Measurements from ENCODE around the gene SKP1. TPM values are rescaled to one million over a fixed set of nuclear protein-coding genes. Genes with fewer than 3 reads are reported as not detected.
A peak's percentile ranks its signal among the peaks of the same experiment; 100 is the strongest.

Gene SKP1
- total and polyA plus RNA-seq, 10 of the 15 experiments (the other 5 are each of a cell fraction or from before 2014, with no cell fraction given): 100 to 1,686 (median 519) TPM

GRCh38 chr5:134119720-134120119, 57.0 kb downstream of the SKP1 start:
- intact Hi-C loops (cut with micrococcal nuclease; ENCODE audit: unreplicated experiment) (no loop called here), in situ Hi-C loops (cut with MboI) (no loop called here)
- no peak for ATAC-seq

GRCh38 chr5:134118212-134118835, 58.4 kb downstream of the SKP1 start:
- Histone ChIP-seq H3K27me3 (replicated peaks in 1 of 2; ENCODE audit: control insufficient read depth in 2 of 2, insufficient read depth in 2 of 2, low read length in 1 of 2) (no peaks in the 10 kb centered on the region; a peak in 1 of 4 replicates), H3K9ac (ENCODE audit: control insufficient read depth, insufficient read depth, low read length) (no peak overlapping the region), H3K9me3 (replicated peaks; ENCODE audit: control insufficient read depth, insufficient read depth, low read length) (no peaks in the 10 kb centered on the region), H4K20me1 (ENCODE audit: control insufficient read depth, insufficient read depth) (no peaks in the 10 kb centered on the region), H3K36me3 (ENCODE audit: control insufficient read depth in 2 of 2, insufficient read depth in 2 of 2, low read length in 1 of 2) (peaks cover 2 to 3% of the 10 kb centered on the region in 2 experiments; a peak in 2 of 4 replicates), H3K4me3 (no peak overlapping the region), H3K4me1 (ENCODE audit: control insufficient read depth, insufficient read depth, low read length) (peaks cover 25% of the 10 kb centered on the region), H3K4me2 (ENCODE audit: control insufficient read depth, insufficient read depth) (peak overlapping the region; percentile 48; the same call in 1 of the 2 replicates), H3K27ac (ENCODE audit: control insufficient read depth, insufficient read depth) (no peak overlapping the region), H2AFZ (ENCODE audit: control insufficient read depth, low read depth, low read length) (no peak overlapping the region), H3K79me2 (ENCODE audit: control insufficient read depth, insufficient read depth, low read length) (peaks cover 23% of the 10 kb centered on the region)
- SMC1A ChIA-PET (ENCODE audit: uncharacterized antibody, unreplicated experiment): interaction anchor here (1.1 to 11.4 kb wide), 4 partner anchors 18 to 79 kb away, joined by 3 to 152 read pairs (median 6); no protein-coding TSS in a partner anchor
- no peak for DNase-seq (ENCODE audit: low read depth, low spot score)
- TF ChIP-seq EP300 (IDR thresholded peaks at IDR 0.05; ENCODE audit: borderline replicate concordance in 1 of 2, control insufficient read depth in 1 of 2, low read depth in 2 of 2, low read length in 2 of 2): no peak
- peak; percentile 15; the same call in 1 of the 2 replicates for TF ChIP-seq PKNOX1 (IDR thresholded peaks at IDR 0.05)
- BruUV-seq (replicated peaks): no TSS peak
- POLR2A ChIA-PET: interaction anchor here (0.6 to 11.6 kb wide), 2 partner anchors 14 to 55 kb away, joined by 4 to 291 read pairs; no protein-coding TSS in a partner anchor
- no peak for FAIRE-seq
- WGBS (ENCODE audit: insufficient coverage, insufficient replicate concordance, low lambda C conversion rate, missing lambda C conversion rate): 88% methylated on average over 4 of the region's 4 CpGs
- intact Hi-C loops (cut with micrococcal nuclease; ENCODE audit: unreplicated experiment) (no loop called here), in situ Hi-C loops (cut with MboI) (no loop called here)
- CTCF ChIA-PET: interaction anchor here (0.6 to 10.7 kb wide), 8 partner anchors 14 to 319 kb away, joined by 3 to 88 read pairs (median 6); no protein-coding TSS in a partner anchor
- RAD21 ChIA-PET (ENCODE audit: unreplicated experiment): interaction anchor here (1.1 to 10.8 kb wide), 4 partner anchors 8 to 20 kb away, joined by 3 to 123 read pairs (median 47); no protein-coding TSS in a partner anchor
- no peak for ATAC-seq

More at GRCh38 chr5:134119720-134120119, 57.0 kb downstream of the SKP1 start:
- WGBS (ENCODE audit: insufficient coverage, insufficient replicate concordance, low lambda C conversion rate, missing lambda C conversion rate): 71% methylated on average over 12 of the region's 12 CpGs
- ChIA-PET RAD21 (ENCODE audit: unreplicated experiment) (interaction anchor here (10.8 kb wide), 1 partner anchor 19 kb away, joined by 123 read pairs; no protein-coding TSS in a partner anchor), CTCF (interaction anchor here (0.6 to 4.6 kb wide), 3 partner anchors 19 to 80 kb away, joined by 3 to 23 read pairs (median 20); no protein-coding TSS in a partner anchor), SMC1A (ENCODE audit: uncharacterized antibody, unreplicated experiment) (interaction anchor here (1.1 to 11.4 kb wide), 2 partner anchors 19 to 46 kb away, joined by 3 to 152 read pairs; no protein-coding TSS in a partner anchor), POLR2A (interaction anchor here (0.6 to 11.6 kb wide), 3 partner anchors 10 to 408 kb away, joined by 4 to 291 read pairs (median 5); no protein-coding TSS in a partner anchor)
- no peak overlapping the region for H3K4me2 ChIP-seq (ENCODE audit: control insufficient read depth, insufficient read depth)
- H3K9me3 ChIP-seq (replicated peaks; ENCODE audit: control insufficient read depth, insufficient read depth, low read length): no peaks in the 10 kb centered on the region
- peaks cover 28% of the 10 kb centered on the region for H3K4me1 ChIP-seq (ENCODE audit: control insufficient read depth, insufficient read depth, low read length)
- H3K9ac ChIP-seq (ENCODE audit: control insufficient read depth, insufficient read depth, low read length): no peak overlapping the region
- DNase-seq (ENCODE audit: low read depth, low spot score): no peak
- H4K20me1 ChIP-seq (ENCODE audit: control insufficient read depth, insufficient read depth): no peaks in the 10 kb centered on the region
- no TSS peak for BruUV-seq (replicated peaks)
- H3K36me3 ChIP-seq (ENCODE audit: control insufficient read depth in 2 of 2, insufficient read depth in 2 of 2, low read length in 1 of 2): peaks cover 2 to 3% of the 10 kb centered on the region in 2 experiments; a peak in 2 of 4 replicates
- FAIRE-seq: no peak
- no peak overlapping the region for H2AFZ ChIP-seq (ENCODE audit: control insufficient read depth, low read depth, low read length)
- H3K4me3 ChIP-seq: no peak overlapping the region
- H3K27me3 ChIP-seq (replicated peaks in 1 of 2; ENCODE audit: control insufficient read depth in 2 of 2, insufficient read depth in 2 of 2, low read length in 1 of 2): no peaks in the 10 kb centered on the region
- no peak overlapping the region for H3K27ac ChIP-seq (ENCODE audit: control insufficient read depth, insufficient read depth)
- TF ChIP-seq KAT2A (conservative IDR thresholded peaks at IDR 0.05; ENCODE audit: control insufficient read depth, low read depth, low read length): no peak
- TF ChIP-seq POLR2AphosphoS2 (IDR thresholded peaks at IDR 0.05; ENCODE audit: low read depth, low read length): 0 out of 2 replicates have a peak, but pooled peaks have one; percentile 9
- no peak for TF ChIP-seq PML (IDR thresholded peaks at IDR 0.05; ENCODE audit: low read length)
- H3K79me2 ChIP-seq (ENCODE audit: control insufficient read depth, insufficient read depth, low read length): peaks cover 20% of the 10 kb centered on the region

Measured in GM12878 (cell line).